ENCODE results near the gene RAI14.

DNA sequence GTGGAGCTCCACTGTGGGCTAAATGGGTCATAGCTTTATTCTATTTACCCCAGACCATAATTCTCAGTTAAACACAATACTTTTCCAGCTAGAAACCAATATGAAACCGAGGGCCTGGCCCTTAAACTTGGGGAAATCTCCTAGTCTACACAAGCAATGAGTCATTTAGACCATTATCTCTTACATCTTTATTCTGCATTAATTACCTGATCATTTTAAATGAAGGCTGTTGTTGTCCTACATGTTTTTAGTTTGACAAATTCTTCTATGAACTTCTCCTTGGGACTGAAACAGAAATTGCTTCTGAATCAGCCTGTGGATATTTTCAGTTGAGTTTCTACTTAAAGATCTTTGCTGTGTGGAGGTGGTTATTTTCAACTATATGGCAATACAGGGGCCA is 37.9 kb downstream of the RAI14 start:
- TF ChIP-seq, protein P1, sequence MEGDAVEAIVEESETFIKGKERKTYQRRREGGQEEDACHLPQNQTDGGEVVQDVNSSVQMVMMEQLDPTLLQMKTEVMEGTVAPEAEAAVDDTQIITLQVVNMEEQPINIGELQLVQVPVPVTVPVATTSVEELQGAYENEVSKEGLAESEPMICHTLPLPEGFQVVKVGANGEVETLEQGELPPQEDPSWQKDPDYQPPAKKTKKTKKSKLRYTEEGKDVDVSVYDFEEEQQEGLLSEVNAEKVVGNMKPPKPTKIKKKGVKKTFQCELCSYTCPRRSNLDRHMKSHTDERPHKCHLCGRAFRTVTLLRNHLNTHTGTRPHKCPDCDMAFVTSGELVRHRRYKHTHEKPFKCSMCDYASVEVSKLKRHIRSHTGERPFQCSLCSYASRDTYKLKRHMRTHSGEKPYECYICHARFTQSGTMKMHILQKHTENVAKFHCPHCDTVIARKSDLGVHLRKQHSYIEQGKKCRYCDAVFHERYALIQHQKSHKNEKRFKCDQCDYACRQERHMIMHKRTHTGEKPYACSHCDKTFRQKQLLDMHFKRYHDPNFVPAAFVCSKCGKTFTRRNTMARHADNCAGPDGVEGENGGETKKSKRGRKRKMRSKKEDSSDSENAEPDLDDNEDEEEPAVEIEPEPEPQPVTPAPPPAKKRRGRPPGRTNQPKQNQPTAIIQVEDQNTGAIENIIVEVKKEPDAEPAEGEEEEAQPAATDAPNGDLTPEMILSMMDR (conservative IDR thresholded peaks at IDR 0.05) = no peak
- TF ChIP-seq ZFX (IDR thresholded peaks at IDR 0.05) = no peak

Data from C4-2B (cell line).